ENCODE data around the gene IL1RL2.

Gene IL1RL2

GRCh38 chr2:102186791-102187495 lies at the start of gene IL1RL2:
Gene IL1RL2, plus strand, starts transcription at chr2:102187023. Its CDS starts 845 bp downstream, at chr2:102187868.
- DNase-seq (ENCODE audit: low spot score): no peak

- DNase-seq (ENCODE audit: low spot score): no peak
These were observed 49.7 kb upstream of the IL1RL2 start for GRCh38 chr2:102137138-102137537.

GRCh38 chr2:102138331-102138730 lies 48.5 kb upstream of the IL1RL2 start:
- DNase-seq (ENCODE audit: low spot score): no peak

GRCh38 chr2:102139851-102140250 lies 47.0 kb upstream of the IL1RL2 start:
- DNase-seq (ENCODE audit: low spot score): no peak

- no peak for DNase-seq (ENCODE audit: low spot score)
These were observed 46.4 kb upstream of the IL1RL2 start for GRCh38 chr2:102140377-102140776.

GRCh38 chr2:102141011-102141943 lies 45.5 kb upstream of the IL1RL2 start:
- no peak for DNase-seq (ENCODE audit: low spot score)

GRCh38 chr2:102141970-102142828 lies 44.6 kb upstream of the IL1RL2 start, which contains the start of gene IL1R1:
Gene IL1R1, plus strand, starts transcription at chr2:102142746. Its CDS starts 14,979 bp downstream, at chr2:102157725.
- no peak for DNase-seq (ENCODE audit: low spot score)

GRCh38 chr2:102142829-102143449 lies 43.9 kb upstream of the IL1RL2 start:
- DNase-seq (ENCODE audit: low spot score): no peak

GRCh38 chr2:102143450-102143985 lies 43.3 kb upstream of the IL1RL2 start:
- no peak for DNase-seq (ENCODE audit: low spot score)

GRCh38 chr2:102144128-102144527 lies 42.7 kb upstream of the IL1RL2 start:
- no peak for DNase-seq (ENCODE audit: low spot score)

GRCh38 chr2:102145107-102145506 lies 41.7 kb upstream of the IL1RL2 start:
- DNase-seq (ENCODE audit: low spot score): no peak

- DNase-seq (ENCODE audit: low spot score): no peak
These were observed 40.9 kb upstream of the IL1RL2 start for GRCh38 chr2:102145934-102146333.

- no peak for DNase-seq (ENCODE audit: low spot score)
These were observed 38.9 kb upstream of the IL1RL2 start for GRCh38 chr2:102147935-102148334.

- no peak for DNase-seq (ENCODE audit: low spot score)
These were observed 37.6 kb upstream of the IL1RL2 start for GRCh38 chr2:102149243-102149642.

- DNase-seq (ENCODE audit: low spot score): no peak
These were observed 37.0 kb upstream of the IL1RL2 start for GRCh38 chr2:102149644-102150455.

GRCh38 chr2:102154364-102154763 lies 32.5 kb upstream of the IL1RL2 start:
- DNase-seq (ENCODE audit: low spot score): no peak

GRCh38 chr2:102154946-102155702 lies 31.7 kb upstream of the IL1RL2 start:
- no peak for DNase-seq (ENCODE audit: low spot score)

- no peak for DNase-seq (ENCODE audit: low spot score)
These were observed 30.9 kb upstream of the IL1RL2 start for GRCh38 chr2:102155703-102156515.

Data from CD4-positive, alpha-beta T cell treated with Interleukin-2 at 100 ng/mL for 4 hours (primary cell).